Mesendoderm (in vitro differentiated cells): ENCODE data around the gene SULT1C4.

ENCODE experiments used
- DNase-seq: peaks from one replicate; pipeline ENCODE4 v3.0.0; 2013
- H2AK5ac ChIP-seq: 2 replicates; pipeline ENCODE4 v1.6.1; 2013; ENCODE audit warnings: low read length, inconsistent platforms
- H2BK120ac ChIP-seq: 2 replicates; pipeline ENCODE4 v1.6.1; 2013; ENCODE audit warnings: low read depth, mild to moderate bottlenecking, low read length, moderate library complexity, mixed read lengths
- H2BK15ac ChIP-seq: replicated peaks from 2 replicates; pipeline ENCODE4 v1.6.1; 2013; ENCODE audit warnings: low read depth, mild to moderate bottlenecking, moderate library complexity
- H2BK5ac ChIP-seq: 2 replicates; pipeline ENCODE4 v1.6.1; 2013; ENCODE audit warnings: low read length, inconsistent platforms
- H3K18ac ChIP-seq: 2 replicates; pipeline ENCODE4 v1.6.1; 2013; ENCODE audit warnings: mild to moderate bottlenecking, low read length, mixed read lengths
- H3K23ac ChIP-seq: one replicate; pipeline ENCODE4 v1.6.1; 2013; ENCODE audit warnings: low read length
- H3K27ac ChIP-seq: 2 replicates; pipeline ENCODE4 v1.5.1; 2013; ENCODE audit warnings: low read depth, mild to moderate bottlenecking, inconsistent platforms, low read length, moderate library complexity
- H3K27me3 ChIP-seq: 2 replicates; pipeline ENCODE4 v1.6.1; 2013; ENCODE audit warnings: low read length, control low read depth, mild to moderate bottlenecking, inconsistent platforms; ENCODE audit not compliant: insufficient read depth, poor library complexity
- H3K36me3 ChIP-seq: 2 replicates; pipeline ENCODE4 v1.6.1; 2013; ENCODE audit warnings: low read length, inconsistent platforms; ENCODE audit not compliant: control insufficient read depth, insufficient read depth
- H3K4ac ChIP-seq: one replicate; pipeline ENCODE4 v1.6.1; 2013; ENCODE audit warnings: low read depth, mild to moderate bottlenecking, low read length, moderate library complexity
- H3K4me1 ChIP-seq: 2 replicates; pipeline ENCODE4 v1.6.1; 2013; ENCODE audit warnings: low read depth, low read length, inconsistent platforms; ENCODE audit not compliant: control insufficient read depth
- H3K4me2 ChIP-seq: 2 replicates; pipeline ENCODE4 v1.6.1; 2013; ENCODE audit warnings: low read length
- H3K4me3 ChIP-seq: 2 replicates; pipeline ENCODE4 v1.5.1; 2013; ENCODE audit warnings: mild to moderate bottlenecking, low read length
- H3K56ac ChIP-seq: one replicate; pipeline ENCODE4 v1.6.1; 2013; ENCODE audit warnings: low read length
- H3K79me1 ChIP-seq: 2 replicates; pipeline ENCODE4 v1.6.1; 2013; ENCODE audit warnings: low read length, inconsistent platforms
- H3K79me2 ChIP-seq: 2 replicates; pipeline ENCODE4 v1.6.1; 2013; ENCODE audit warnings: mild to moderate bottlenecking, low read length; ENCODE audit not compliant: control insufficient read depth, insufficient read depth
- H3K9ac ChIP-seq: 2 replicates; pipeline ENCODE4 v1.6.1; 2013; ENCODE audit warnings: low read length, inconsistent platforms
- H4K5ac ChIP-seq: one replicate; pipeline ENCODE4 v1.6.1; 2013; ENCODE audit warnings: low read length
- H4K8ac ChIP-seq: one replicate; pipeline ENCODE4 v1.6.1; 2013; ENCODE audit warnings: low read depth, mild to moderate bottlenecking, control low read depth, low read length, moderate library complexity
- WGBS: extraction: QIAGEN DNeasy Blood & Tissue Kit; methylation state at CpG from one replicate; pipeline ENCODE4 v1.1.7; 2013; ENCODE audit warnings: low lambda C conversion rate, missing lambda C conversion rate; ENCODE audit not compliant: insufficient coverage; ENCODE audit errors: extremely low coverage; 5-methylcytosine and 5-hydroxymethylcytosine counted together

The SULT1C4 gene

DNA sequence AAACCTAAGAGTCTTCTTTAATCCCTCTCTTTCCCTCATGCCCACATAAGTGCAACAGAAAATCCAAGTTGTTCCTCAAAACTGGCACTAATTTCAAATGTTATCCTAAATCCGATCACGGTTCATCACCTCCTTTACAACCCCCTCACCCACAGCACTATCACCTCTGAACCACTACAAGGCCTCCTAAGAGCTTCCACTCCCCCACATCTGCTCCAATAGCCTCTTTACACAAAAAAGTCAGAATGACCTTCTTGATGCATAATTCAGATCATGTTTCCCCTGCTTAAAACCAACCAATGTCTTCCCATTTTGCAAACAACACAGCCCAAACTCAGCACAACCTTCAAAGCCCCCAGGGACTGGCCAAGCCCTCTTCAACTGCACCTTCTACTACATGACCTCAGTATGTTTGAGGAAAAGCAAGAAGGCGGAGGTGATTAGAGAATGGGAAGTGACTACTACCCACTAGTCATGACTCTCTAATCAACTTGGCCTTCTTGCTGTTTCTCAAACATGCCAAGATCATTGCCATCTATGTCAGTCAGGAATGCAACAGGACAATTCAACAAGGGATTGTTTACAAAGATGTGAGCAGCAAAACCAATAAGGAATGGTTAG is 36.6 kb downstream of the SULT1C4 start:
- no peaks in the 10 kb centered on the region for H3K36me3 ChIP-seq
- H3K79me2 ChIP-seq, result no peaks in the 10 kb centered on the region
- H3K23ac ChIP-seq, result no peak overlapping the region
- no CpG with 5 or more reads among the region's 3 CpGs for WGBS
- no peaks in the 10 kb centered on the region for H3K79me1 ChIP-seq
- H4K5ac ChIP-seq, result no peak overlapping the region
- no peak overlapping the region for H3K18ac ChIP-seq
- H4K8ac ChIP-seq, result no peak overlapping the region
- H3K56ac ChIP-seq, result no peak overlapping the region
- H3K9ac ChIP-seq, result no peak overlapping the region
- H3K4me3 ChIP-seq, result no peak overlapping the region
- H3K4me1 ChIP-seq, result no peaks in the 10 kb centered on the region
- no peak overlapping the region for H2BK5ac ChIP-seq
- no peak overlapping the region for H2AK5ac ChIP-seq
- no peak overlapping the region for H2BK120ac ChIP-seq
- no peak for DNase-seq
- H3K27me3 ChIP-seq, result no peaks in the 10 kb centered on the region
- H3K4ac ChIP-seq, result no peak overlapping the region
- H3K27ac ChIP-seq, result no peak overlapping the region
- no peak overlapping the region for H2BK15ac ChIP-seq
- H3K4me2 ChIP-seq, result no peak overlapping the region

DNA sequence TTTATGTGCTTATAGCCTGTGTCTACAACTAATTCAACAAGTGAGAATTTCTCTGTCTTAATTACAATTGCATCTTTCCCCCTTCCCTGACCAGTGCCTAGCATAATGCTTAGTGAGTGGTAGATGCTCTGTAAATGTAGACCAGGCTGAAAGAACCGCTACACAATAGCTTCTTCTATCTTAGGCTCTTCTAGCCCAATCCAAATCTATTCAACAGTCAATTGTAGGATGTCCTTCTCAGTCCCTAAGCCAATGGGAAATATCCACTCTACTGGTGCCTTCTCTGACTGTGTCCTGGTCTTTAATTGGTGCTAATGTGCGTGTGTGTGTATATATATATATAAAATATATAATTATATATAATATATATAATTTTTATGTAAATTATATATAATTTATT is 37.2 kb downstream of the SULT1C4 start:
- WGBS, result no CpG with 5 or more reads among the region's 2 CpGs
- H3K56ac ChIP-seq, result no peak overlapping the region
- no peak overlapping the region for H4K8ac ChIP-seq
- no peak overlapping the region for H3K23ac ChIP-seq
- no peak overlapping the region for H2BK15ac ChIP-seq
- no peak overlapping the region for H2AK5ac ChIP-seq
- H3K18ac ChIP-seq, result no peak overlapping the region
- H3K9ac ChIP-seq, result no peak overlapping the region
- H2BK5ac ChIP-seq, result no peak overlapping the region
- no peaks in the 10 kb centered on the region for H3K27me3 ChIP-seq
- no peaks in the 10 kb centered on the region for H3K4me1 ChIP-seq
- no peak overlapping the region for H3K4me2 ChIP-seq
- H3K36me3 ChIP-seq, result no peaks in the 10 kb centered on the region
- H3K79me1 ChIP-seq, result no peaks in the 10 kb centered on the region
- no peak overlapping the region for H3K4ac ChIP-seq
- no peak overlapping the region for H2BK120ac ChIP-seq
- H3K4me3 ChIP-seq, result no peak overlapping the region
- H4K5ac ChIP-seq, result no peak overlapping the region
- no peak for DNase-seq
- no peak overlapping the region for H3K27ac ChIP-seq
- no peaks in the 10 kb centered on the region for H3K79me2 ChIP-seq

DNA sequence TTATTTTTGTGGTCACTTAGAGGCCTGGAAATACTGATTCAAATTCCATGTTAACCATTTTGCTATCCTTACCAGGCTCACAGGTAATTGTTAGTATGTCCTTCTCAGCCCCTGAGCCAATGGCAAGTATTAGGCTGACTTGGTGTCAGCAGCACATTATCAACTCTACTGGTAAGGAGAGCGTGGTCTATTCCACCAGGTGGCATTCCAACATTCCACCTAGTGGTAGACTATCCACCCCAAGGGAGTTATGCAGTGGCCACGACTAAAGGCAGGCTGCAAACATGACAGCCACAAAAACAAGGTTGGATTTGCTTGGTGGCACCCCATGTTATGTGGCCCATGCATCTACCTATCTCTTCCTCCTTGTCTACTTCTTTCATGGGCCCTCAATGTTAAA is 39.5 kb downstream of the SULT1C4 start:
- Histone ChIP-seq H3K56ac (no peak overlapping the region), H2BK15ac (no peak overlapping the region), H4K8ac (no peak overlapping the region), H3K9ac (no peak overlapping the region), H2BK5ac (no peak overlapping the region), H3K4ac (no peak overlapping the region), H3K23ac (no peak overlapping the region), H3K79me1 (no peaks in the 10 kb centered on the region), H3K4me1 (no peaks in the 10 kb centered on the region), H2AK5ac (no peak overlapping the region), H3K4me2 (no peak overlapping the region), H3K79me2 (no peaks in the 10 kb centered on the region), H3K27ac (no peak overlapping the region), H3K27me3 (no peaks in the 10 kb centered on the region), H3K4me3 (no peak overlapping the region), H2BK120ac (no peak overlapping the region), H3K36me3 (no peaks in the 10 kb centered on the region), H3K18ac (no peak overlapping the region), H4K5ac (no peak overlapping the region)
- no CpG with 5 or more reads among the region's 2 CpGs for WGBS
- peak; percentile 67 for DNase-seq

DNA sequence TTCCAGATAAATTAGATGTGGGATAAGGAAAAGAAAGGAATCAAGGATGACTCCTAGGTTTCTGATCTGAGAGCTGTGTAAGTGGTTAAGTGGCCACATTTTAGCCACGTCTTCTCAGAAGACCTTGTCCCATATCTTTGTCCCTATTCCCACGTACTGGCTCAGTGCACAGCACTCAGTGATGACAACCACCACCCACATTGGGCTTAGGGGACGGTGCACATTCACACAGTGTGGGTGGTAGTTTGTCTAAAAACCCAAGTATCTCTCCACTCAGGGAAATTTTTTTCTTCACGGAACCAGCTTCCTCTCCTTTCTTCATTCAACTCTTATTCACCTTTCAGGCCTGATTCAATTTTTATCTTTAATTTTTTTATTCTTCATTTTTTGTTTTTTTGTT is 40.7 kb downstream of the SULT1C4 start:
- Histone ChIP-seq H4K5ac (no peak overlapping the region), H3K36me3 (no peaks in the 10 kb centered on the region), H3K18ac (no peak overlapping the region), H2BK120ac (no peak overlapping the region), H2AK5ac (no peak overlapping the region), H4K8ac (no peak overlapping the region), H3K4me2 (no peak overlapping the region), H3K9ac (no peak overlapping the region), H3K79me1 (no peaks in the 10 kb centered on the region), H3K79me2 (no peaks in the 10 kb centered on the region), H3K4me3 (no peak overlapping the region), H2BK5ac (no peak overlapping the region), H3K27ac (no peak overlapping the region), H3K56ac (no peak overlapping the region), H2BK15ac (no peak overlapping the region), H3K27me3 (no peaks in the 10 kb centered on the region), H3K23ac (no peak overlapping the region), H3K4me1 (no peaks in the 10 kb centered on the region), H3K4ac (no peak overlapping the region)
- WGBS, result no CpG with 5 or more reads among the region's 4 CpGs
- no peak for DNase-seq

DNA sequence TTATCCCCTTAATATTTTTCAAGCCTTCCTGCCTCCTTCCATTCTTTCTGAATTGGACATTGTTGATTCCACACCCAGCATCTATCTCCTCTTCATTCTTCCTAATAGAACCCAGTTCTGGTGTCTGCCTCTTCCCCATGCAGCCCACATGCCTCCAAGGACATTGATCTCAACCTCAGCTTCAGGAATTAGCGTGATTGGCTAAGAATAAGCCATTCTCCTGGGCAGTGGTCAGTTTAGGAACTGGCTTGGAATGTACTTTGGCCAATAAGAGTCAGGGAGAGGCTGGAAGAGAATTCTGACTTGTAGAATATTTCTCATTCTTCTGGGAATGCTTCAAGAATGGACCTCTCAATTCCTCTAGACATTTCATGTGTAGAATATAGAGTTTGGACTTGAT is 45.3 kb downstream of the SULT1C4 start:
- WGBS, result no CpG with 5 or more reads among the region's 1 CpG
- no peak overlapping the region for H4K5ac ChIP-seq

More for the DNA sequence above, 45.3 kb downstream of the SULT1C4 start:
- H3K79me1 ChIP-seq, result no peaks in the 10 kb centered on the region
- H3K36me3 ChIP-seq, result no peaks in the 10 kb centered on the region
- H3K4me3 ChIP-seq, result no peak overlapping the region
- no peak overlapping the region for H3K27ac ChIP-seq
- H2BK15ac ChIP-seq, result no peak overlapping the region
- no peak overlapping the region for H3K56ac ChIP-seq
- no peak overlapping the region for H3K4me2 ChIP-seq
- H2BK120ac ChIP-seq, result no peak overlapping the region
- H3K4me1 ChIP-seq, result no peaks in the 10 kb centered on the region
- no peaks in the 10 kb centered on the region for H3K79me2 ChIP-seq
- H3K27me3 ChIP-seq, result no peaks in the 10 kb centered on the region
- no peak overlapping the region for H4K8ac ChIP-seq
- no peak overlapping the region for H3K9ac ChIP-seq
- no peak overlapping the region for H3K18ac ChIP-seq
- H3K23ac ChIP-seq, result no peak overlapping the region
- H2AK5ac ChIP-seq, result no peak overlapping the region
- no peak overlapping the region for H3K4ac ChIP-seq
- no peak overlapping the region for H2BK5ac ChIP-seq
- no peak for DNase-seq
